IMR-90 (cell line): ENCODE measurements around the gene ANAPC7. TPM values are rescaled to one million over a fixed set of nuclear protein-coding genes. Genes with fewer than 3 reads are reported as not detected.

Source experiments
- ATAC-seq: fragments of 200-7000 bp; cut with Tn5 transposase; 2 replicates; pipeline ENCODE4 v1.9.1; 2020; ENCODE audit warnings: low read depth, mild to moderate bottlenecking, moderate library complexity
- BruUV-seq: library from RNA; stranded (reverse); fragments of 400-500 nt; replicated peaks from 2 replicates; lab custom pipeline; 2021; lab: Mats Ljungman, UMichigan
- CTCF ChIA-PET: fragments of 300-600 bp; formaldehyde crosslinking; extraction: SDS; loops from one replicate; lab custom pipeline; 2021; ENCODE audit warnings: antibody characterized with exemption; lab: Yijun Ruan, JAX
- POLR2A ChIA-PET: fragments of 300-600 bp; sonication (Branson Sonifier 250); formaldehyde crosslinking; loops from one replicate; lab custom pipeline; 2022; ENCODE audit warnings: antibody characterized with exemption; ENCODE audit not compliant: unreplicated experiment; lab: Charles Lee
- DNase-seq: peaks from one replicate; pipeline ENCODE4 v3.0.0; 2013
- H2AFZ ChIP-seq: replicated peaks from 2 replicates; pipeline ENCODE3; 2013; ENCODE audit warnings: low read length, mild to moderate bottlenecking; ENCODE audit not compliant: poor library complexity
- H2AK5ac ChIP-seq: 2 replicates; pipeline ENCODE4 v1.6.1; 2013; ENCODE audit warnings: low read depth, low read length, inconsistent platforms
- H2AK9ac ChIP-seq: replicated peaks from 2 replicates; pipeline ENCODE3; 2013; ENCODE audit warnings: mild to moderate bottlenecking, low read depth, low read length, moderate library complexity; ENCODE audit not compliant: poor library complexity
- H2BK120ac ChIP-seq: 2 replicates; pipeline ENCODE4 v1.6.1; 2013; ENCODE audit warnings: low read depth, low read length, inconsistent platforms
- H2BK15ac ChIP-seq: 3 replicates; pipeline ENCODE4 v1.6.1; 2013; ENCODE audit warnings: low read depth, low read length, inconsistent platforms
- H2BK20ac ChIP-seq: 2 replicates; pipeline ENCODE4 v1.6.1; 2013; ENCODE audit warnings: low read depth, mild to moderate bottlenecking, inconsistent platforms, low read length, moderate library complexity
- H2BK5ac ChIP-seq: 2 replicates; pipeline ENCODE4 v1.6.1; 2013; ENCODE audit warnings: mild to moderate bottlenecking, low read depth, low read length, inconsistent platforms; ENCODE audit not compliant: poor library complexity, severe bottlenecking
- H3K14ac ChIP-seq: replicated peaks from 2 replicates; pipeline ENCODE4 v1.6.1; 2013; ENCODE audit warnings: low read depth, low read length, inconsistent platforms
- H3K18ac ChIP-seq: 2 replicates; pipeline ENCODE4 v1.6.1; 2013; ENCODE audit warnings: low read depth, low read length, control low read depth
- H3K23ac ChIP-seq: 2 replicates; pipeline ENCODE4 v1.6.1; 2013; ENCODE audit warnings: low read depth, low read length, inconsistent platforms
- H3K27ac ChIP-seq: 2 replicates; pipeline ENCODE4 v1.5.1; 2013; ENCODE audit warnings: mild to moderate bottlenecking, control low read depth, low read length; ENCODE audit not compliant: insufficient read depth
- H3K27me3 ChIP-seq: 2 replicates; pipeline ENCODE4 v1.6.1; 2013; ENCODE audit warnings: low read length; ENCODE audit not compliant: control insufficient read depth, insufficient read depth
- H3K36me3 ChIP-seq: 2 replicates; pipeline ENCODE4 v1.6.1; 2013; ENCODE audit warnings: low read length, mixed read lengths; ENCODE audit not compliant: control insufficient read depth, insufficient read depth
- H3K4ac ChIP-seq: 2 replicates; pipeline ENCODE4 v1.6.1; 2013; ENCODE audit warnings: low read depth, low read length, inconsistent platforms
- H3K4me1 ChIP-seq: 2 replicates; pipeline ENCODE4 v1.6.1; 2013; ENCODE audit warnings: low read length, mixed read lengths; ENCODE audit not compliant: control insufficient read depth, insufficient read depth
- H3K4me2 ChIP-seq: 2 replicates; pipeline ENCODE4 v1.6.1; 2013; ENCODE audit warnings: low read depth, mild to moderate bottlenecking, control low read depth, low read length, moderate library complexity
- H3K4me3 ChIP-seq: 2 replicates; pipeline ENCODE4 v1.5.1; 2013; ENCODE audit warnings: low read depth, mild to moderate bottlenecking, control low read depth, low read length, moderate library complexity; ENCODE audit not compliant: insufficient read depth
- H3K56ac ChIP-seq: 2 replicates; pipeline ENCODE4 v1.6.1; 2013; ENCODE audit warnings: low read length, inconsistent platforms; ENCODE audit not compliant: insufficient read depth; ENCODE audit errors: extremely low read depth
- H3K79me1 ChIP-seq, 2 experiments: 2 replicates each; pipeline ENCODE4 v1.6.1; 2013; ENCODE audit warnings: low read length in 2 of 2, inconsistent platforms in 1 of 2, low read depth in 1 of 2
- H3K9ac ChIP-seq: 2 replicates; pipeline ENCODE4 v1.6.1; 2013; ENCODE audit warnings: low read depth, low read length, control low read depth
- H3K9me1 ChIP-seq: 2 replicates; pipeline ENCODE4 v1.6.1; 2013; ENCODE audit warnings: low read length, inconsistent platforms; ENCODE audit not compliant: insufficient read depth
- H3K9me3 ChIP-seq: 2 replicates; pipeline ENCODE4 v1.6.1; 2013; ENCODE audit warnings: low read length; ENCODE audit not compliant: control insufficient read depth, insufficient read depth
- H4K20me1 ChIP-seq: 2 replicates; pipeline ENCODE4 v1.6.1; 2013; ENCODE audit warnings: low read length, inconsistent platforms; ENCODE audit not compliant: insufficient read depth
- H4K5ac ChIP-seq: 2 replicates; pipeline ENCODE4 v1.6.1; 2013; ENCODE audit warnings: mild to moderate bottlenecking, low read depth, low read length, control low read depth
- H4K8ac ChIP-seq, 2 experiments: 2 replicates each; pipeline ENCODE4 v1.6.1; 2013; ENCODE audit warnings: low read depth in 2 of 2, low read length in 2 of 2, control low read depth in 1 of 2, inconsistent platforms in 1 of 2
- H4K91ac ChIP-seq: 2 replicates; pipeline ENCODE4 v1.6.1; 2013; ENCODE audit warnings: low read depth, low read length, inconsistent platforms; ENCODE audit not compliant: insufficient read depth
- BHLHE40 ChIP-seq: fragments of 150-350 bp; IDR thresholded peaks from 2 replicates; pipeline ENCODE4 v1.6.1; 2016; ENCODE audit warnings: mild to moderate bottlenecking, low read depth, low read length
- CEBPB ChIP-seq: IDR thresholded peaks from 2 replicates; pipeline ENCODE4 v1.6.1; 2012; ENCODE audit warnings: low read depth, low read length, improper control_type of control experiment
- CHD1 ChIP-seq: IDR thresholded peaks from 2 replicates; pipeline ENCODE4 v1.6.1; 2012; ENCODE audit warnings: low read depth, low read length, improper control_type of control experiment
- ELK1 ChIP-seq: fragments of 150-350 bp; IDR thresholded peaks from 2 replicates; pipeline ENCODE4 v1.6.1; 2016; ENCODE audit warnings: low read depth, mild to moderate bottlenecking, low read length, moderate library complexity, borderline replicate concordance
- MAFK ChIP-seq: IDR thresholded peaks from 2 replicates; pipeline ENCODE4 v1.6.1; 2012; ENCODE audit warnings: low read depth, low read length, improper control_type of control experiment
- MAZ ChIP-seq: IDR thresholded peaks from 2 replicates; pipeline ENCODE4 v1.6.1; 2012; ENCODE audit warnings: low read depth, mild to moderate bottlenecking, low read length, improper control_type of control experiment, moderate library complexity, borderline replicate concordance
- NFE2L2 ChIP-seq: fragments of 150-350 bp; IDR thresholded peaks from 2 replicates; pipeline ENCODE4 v1.6.1; 2016; ENCODE audit warnings: low read depth, mild to moderate bottlenecking, low read length
- POLR2A ChIP-seq: IDR thresholded peaks from 2 replicates; pipeline ENCODE4 v1.6.1; 2012; ENCODE audit warnings: mild to moderate bottlenecking, low read depth, low read length
- RAD21 ChIP-seq: IDR thresholded peaks from 2 replicates; pipeline ENCODE4 v1.6.1; 2012; ENCODE audit warnings: low read length, improper control_type of control experiment
- RCOR1 ChIP-seq: IDR thresholded peaks from 2 replicates; pipeline ENCODE4 v1.6.1; 2012; ENCODE audit warnings: mild to moderate bottlenecking, low read length, improper control_type of control experiment; ENCODE audit not compliant: insufficient replicate concordance
- RFX5 ChIP-seq: IDR thresholded peaks from 2 replicates; pipeline ENCODE4 v1.8.0; 2012; ENCODE audit warnings: low read depth, mild to moderate bottlenecking, low read length, moderate library complexity
- USF2 ChIP-seq: fragments of 150-350 bp; IDR thresholded peaks from 2 replicates; pipeline ENCODE4 v1.6.1; 2017; ENCODE audit warnings: mild to moderate bottlenecking, antibody characterized with exemption, low read length, low read depth
- WGBS, 2 experiments: methylation state at CpG; one replicate each; pipeline versions ENCODE4 v1.1.5 to v1.1.7; 2013; ENCODE audit warnings: missing lambda C conversion rate in 2 of 2; ENCODE audit not compliant: insufficient read length in 1 of 2; ENCODE audit errors: extremely low coverage in 2 of 2; 5-methylcytosine and 5-hydroxymethylcytosine counted together
- dilution Hi-C: fragments of 300-500 bp; cut with HindIII; formaldehyde crosslinking; loops from one replicate; pipeline ENCODE4 v1.14.3; 2018; ENCODE audit warnings: low sequenced_read_pairs; ENCODE audit not compliant: unreplicated experiment
- in situ Hi-C: fragments of 300-500 bp; cut with MboI; formaldehyde crosslinking; loops from 3 replicates; pipeline ENCODE4 v1.14.3; 2019; ENCODE audit warnings: low sequenced_read_pairs, inconsistent platforms, mixed read lengths
- intact Hi-C: fragments of 100-400 bp; cut with micrococcal nuclease; formaldehyde crosslinking; loops from 2 replicates; pipeline ENCODE4 v1.10.0; 2022
- polyA plus RNA-seq, 3 experiments: library from polyadenylated mRNA; depleted of rRNA; stranded (reverse); fragments of >200 nt; gene quantifications; 2 replicates each; pipeline ENCODE4 v1.2.3, GENCODE V29; 2012; ENCODE audit warnings: low replicate concordance in 1 of 3
- total RNA-seq: library from RNA; depleted of rRNA; stranded (reverse); fragments of >200 nt; gene quantifications from 2 replicates; pipeline ENCODE4 v1.2.3, GENCODE V29; 2012

ANAPC7 gene
- total and polyA plus RNA-seq, 2 of the 4 experiments (the other 2 are of a cell fraction): 46.4 to 57.9 TPM

- in situ Hi-C loops: no loop called here
- no peak overlapping the region for H4K91ac ChIP-seq
- peaks cover 2% of the 10 kb centered on the region; the same call in 1 of the 2 replicates for H3K4me1 ChIP-seq
- no peak overlapping the region for H2AFZ ChIP-seq
- TF ChIP-seq USF2: no peak
- TF ChIP-seq CEBPB: no peak
- TF ChIP-seq POLR2A: no peak
- no peak for TF ChIP-seq RAD21
- TF ChIP-seq MAZ: no peak
- no peak for TF ChIP-seq NFE2L2
- no peak for TF ChIP-seq BHLHE40
- no peak for TF ChIP-seq RFX5
- no peak for TF ChIP-seq MAFK
- no peak for TF ChIP-seq ELK1
- no peak for TF ChIP-seq RCOR1
- no peak for TF ChIP-seq CHD1
- H3K4ac ChIP-seq: no peak overlapping the region
- dilution Hi-C loops: no loop called here
- no peak overlapping the region for H2BK15ac ChIP-seq
- no peak overlapping the region for H3K27ac ChIP-seq
- no peak overlapping the region for H2AK9ac ChIP-seq
- no peak for DNase-seq
- H3K79me1 ChIP-seq: peaks cover 50 to 63% of the 10 kb centered on the region in 2 experiments
- H3K18ac ChIP-seq: no peak overlapping the region
- H2AK5ac ChIP-seq: no peak overlapping the region
- BruUV-seq: no TSS peak
- peaks cover 58% of the 10 kb centered on the region for H4K20me1 ChIP-seq
- H3K9ac ChIP-seq: no peak overlapping the region
- ChIA-PET POLR2A (no interaction called here), CTCF (no interaction called here)
- no peak overlapping the region for H4K5ac ChIP-seq
- H3K4me3 ChIP-seq: no peak overlapping the region
- intact Hi-C loops: no loop called here
- no peak overlapping the region for H2BK20ac ChIP-seq
- H3K23ac ChIP-seq: no peak overlapping the region
- H3K9me1 ChIP-seq: peaks cover 3% of the 10 kb centered on the region; the same call in 1 of the 2 replicates
- WGBS, 2 experiments: no CpG with 5 or more reads among the region's 4 CpGs
- no peak overlapping the region for H3K56ac ChIP-seq
- H2BK5ac ChIP-seq: no peak overlapping the region
- ATAC-seq: no peak
- H3K9me3 ChIP-seq: no peaks in the 10 kb centered on the region
- no peak overlapping the region for H3K14ac ChIP-seq
- H2BK120ac ChIP-seq: no peak overlapping the region
- H3K27me3 ChIP-seq: no peaks in the 10 kb centered on the region
- H4K8ac ChIP-seq: no peak overlapping the region
- peaks cover 60% of the 10 kb centered on the region for H3K36me3 ChIP-seq
- no peak overlapping the region for H3K4me2 ChIP-seq
Observed at GRCh38 chr12:110329710-110330109, 73.8 kb downstream of the ANAPC7 start.
